Testis (tissue), 2 donors: ENCODE data around the gene CCHCR1.

Source experiments
- POLR2A ChIP-seq: fragments of 450-650 bp; IDR thresholded peaks from one replicate; pipeline ENCODE4 v1.6.1; 2017; ENCODE audit warnings: antibody characterized with exemption, mild to moderate bottlenecking, moderate library complexity
- TF ChIP-seq, protein P1 (sequence below), 3 experiments: fragments of 450-650 bp in 2 of 3; fragments of 200-600 bp in 1 of 3; sonication (generic) in 1 of 3; IDR thresholded peaks; one replicate each; pipeline ENCODE4 v1.5.1; 2016 to 2019; ENCODE audit warnings: antibody characterized with exemption in 3 of 3, mild to moderate bottlenecking in 2 of 3, moderate library complexity in 1 of 3

DNA sequence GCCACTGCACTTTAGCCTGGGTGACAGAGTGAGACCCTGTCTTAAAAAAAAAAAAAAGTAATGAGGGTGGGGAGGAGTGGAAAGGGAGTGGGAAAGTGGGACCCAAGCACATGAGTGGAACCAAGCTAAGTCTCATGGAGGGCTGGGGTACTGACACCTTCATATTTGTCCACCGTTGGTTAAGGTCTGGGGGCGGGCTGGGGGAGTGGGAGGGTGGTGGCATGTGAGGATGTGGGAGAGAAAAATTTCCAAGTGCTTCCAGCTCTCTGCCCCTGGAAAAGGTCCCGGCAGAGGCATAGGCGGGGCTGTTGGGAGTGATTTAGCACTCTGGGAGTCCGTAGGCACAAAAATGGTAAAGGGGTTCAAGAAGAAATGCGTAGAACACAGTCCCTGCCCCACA is 24.8 kb downstream of the CCHCR1 start:
- TF ChIP-seq POLR2A: no peak
- TF ChIP-seq, protein P1, sequence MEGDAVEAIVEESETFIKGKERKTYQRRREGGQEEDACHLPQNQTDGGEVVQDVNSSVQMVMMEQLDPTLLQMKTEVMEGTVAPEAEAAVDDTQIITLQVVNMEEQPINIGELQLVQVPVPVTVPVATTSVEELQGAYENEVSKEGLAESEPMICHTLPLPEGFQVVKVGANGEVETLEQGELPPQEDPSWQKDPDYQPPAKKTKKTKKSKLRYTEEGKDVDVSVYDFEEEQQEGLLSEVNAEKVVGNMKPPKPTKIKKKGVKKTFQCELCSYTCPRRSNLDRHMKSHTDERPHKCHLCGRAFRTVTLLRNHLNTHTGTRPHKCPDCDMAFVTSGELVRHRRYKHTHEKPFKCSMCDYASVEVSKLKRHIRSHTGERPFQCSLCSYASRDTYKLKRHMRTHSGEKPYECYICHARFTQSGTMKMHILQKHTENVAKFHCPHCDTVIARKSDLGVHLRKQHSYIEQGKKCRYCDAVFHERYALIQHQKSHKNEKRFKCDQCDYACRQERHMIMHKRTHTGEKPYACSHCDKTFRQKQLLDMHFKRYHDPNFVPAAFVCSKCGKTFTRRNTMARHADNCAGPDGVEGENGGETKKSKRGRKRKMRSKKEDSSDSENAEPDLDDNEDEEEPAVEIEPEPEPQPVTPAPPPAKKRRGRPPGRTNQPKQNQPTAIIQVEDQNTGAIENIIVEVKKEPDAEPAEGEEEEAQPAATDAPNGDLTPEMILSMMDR (IDR thresholded peaks at IDR 0.05): no peak
